MG63 (cell line): ENCODE data around the gene ART5. TPM values are rescaled to one million over a fixed set of nuclear protein-coding genes. Genes with fewer than 3 reads are reported as not detected.
"Not testable (repeated sequence)": the region's sequence is repeated elsewhere in the genome, so short reads cannot be mapped to it uniquely, and the experiment has no call there.

ENCODE experiments used
- DNase-seq: peaks from one replicate; pipeline ENCODE4 v3.0.0-alpha.2; 2020
- H3K27me3 ChIP-seq: fragments of 250-450 bp; sonication (Bioruptor Pico); 2 replicates; pipeline ENCODE4 v1.5.1; 2020; ENCODE audit warnings: mild to moderate bottlenecking, moderate library complexity
- H3K36me3 ChIP-seq: fragments of 250-450 bp; sonication (Bioruptor Pico); 2 replicates; pipeline ENCODE4 v1.5.1; 2020; ENCODE audit warnings: mild to moderate bottlenecking, moderate library complexity
- H3K4me3 ChIP-seq: fragments of 250-450 bp; sonication (Bioruptor Pico); 2 replicates; pipeline ENCODE4 v1.5.1; 2020; ENCODE audit warnings: mild to moderate bottlenecking, moderate library complexity
- H3K9me3 ChIP-seq: fragments of 250-450 bp; sonication (Bioruptor Pico); 2 replicates; pipeline ENCODE4 v1.5.1; 2020; ENCODE audit warnings: mild to moderate bottlenecking, moderate library complexity
- total RNA-seq: library from RNA; depleted of rRNA; stranded (reverse); fragments of >200 nt; shearing (Covaris generic); gene quantifications from 2 replicates; pipeline ENCODE4 v1.2.3, GENCODE V29; 2014; ENCODE audit warnings: low replicate concordance; rRNA removed

ART5 gene
- total RNA-seq, 1 experiment from 2014 or later = not detected

GRCh38 chr11:3610846-3611245, 30.9 kb downstream of the ART5 start:
- Histone ChIP-seq H3K4me3 (no peak overlapping the region), H3K36me3 (no peaks in the 10 kb centered on the region), H3K27me3 (no peaks in the 10 kb centered on the region), H3K9me3 (no peaks in the 10 kb centered on the region; the same call in 1 of the 2 replicates)
- DNase-seq = no peak

- no peaks in the 10 kb centered on the region for H3K36me3 ChIP-seq
- H3K4me3 ChIP-seq = no peak overlapping the region
- DNase-seq = no peak
- H3K9me3 ChIP-seq = no peaks in the 10 kb centered on the region; the same call in 1 of the 2 replicates
- no peaks in the 10 kb centered on the region for H3K27me3 ChIP-seq
Observed at GRCh38 chr11:3609416-3610265, 32.2 kb downstream of the ART5 start.

- H3K27me3 ChIP-seq = no peaks in the 10 kb centered on the region
Observed at GRCh38 chr11:3605771-3606203, 36.0 kb downstream of the ART5 start.

GRCh38 chr11:3605283-3605662, 36.5 kb downstream of the ART5 start:
- Histone ChIP-seq H3K4me3 (no peak overlapping the region), H3K9me3 (no peaks in the 10 kb centered on the region), H3K36me3 (no peaks in the 10 kb centered on the region), H3K27me3 (no peaks in the 10 kb centered on the region)
- DNase-seq = no peak

More at GRCh38 chr11:3605771-3606203, 36.0 kb downstream of the ART5 start:
- Histone ChIP-seq H3K36me3 (no peaks in the 10 kb centered on the region), H3K4me3 (no peak overlapping the region), H3K9me3 (no peaks in the 10 kb centered on the region)
- DNase-seq = no peak

GRCh38 chr11:3604167-3604566, 37.6 kb downstream of the ART5 start:
- H3K4me3 ChIP-seq = no peak overlapping the region
- no peaks in the 10 kb centered on the region for H3K27me3 ChIP-seq
- no peaks in the 10 kb centered on the region for H3K9me3 ChIP-seq
- no peak for DNase-seq
- no peaks in the 10 kb centered on the region for H3K36me3 ChIP-seq

- not testable (repeated sequence) for H3K27me3 ChIP-seq, DNase-seq, H3K4me3 ChIP-seq, H3K9me3 ChIP-seq, H3K36me3 ChIP-seq
Observed at GRCh38 chr11:3600201-3600600, 41.6 kb downstream of the ART5 start.

GRCh38 chr11:3597743-3598142, 44.0 kb downstream of the ART5 start:
- DNase-seq, H3K9me3 ChIP-seq, H3K27me3 ChIP-seq, H3K4me3 ChIP-seq, H3K36me3 ChIP-seq: not testable (repeated sequence)

GRCh38 chr11:3591326-3591725, 50.5 kb downstream of the ART5 start:
- H3K4me3 ChIP-seq, H3K36me3 ChIP-seq, H3K27me3 ChIP-seq, DNase-seq, H3K9me3 ChIP-seq: not testable (repeated sequence)

GRCh38 chr11:3590193-3590592, 51.6 kb downstream of the ART5 start:
- H3K9me3 ChIP-seq, DNase-seq, H3K36me3 ChIP-seq, H3K27me3 ChIP-seq, H3K4me3 ChIP-seq: not testable (repeated sequence)

GRCh38 chr11:3588776-3589175, 53.0 kb downstream of the ART5 start:
- not testable (repeated sequence) for H3K36me3 ChIP-seq, DNase-seq, H3K27me3 ChIP-seq, H3K4me3 ChIP-seq, H3K9me3 ChIP-seq

Other genes with a start within 250 kb of the ART5 start
- not detected in 2 replicates for gene ART1, start 3.1 kb upstream of the ART5 start, total RNA-seq
- gene CHRNA10, start 29.4 kb upstream of the ART5 start, total RNA-seq = 0.72 TPM in 1 of 2 replicates, not detected in the other
- gene NUP98, start 155.6 kb upstream of the ART5 start, total RNA-seq = 99.7 and 106 TPM in 2 replicates
- gene PGAP2, start 166.6 kb upstream of the ART5 start, total RNA-seq = 8.1 and 8.9 TPM in 2 replicates
- 13.0 and 23.7 TPM in 2 replicates for gene RHOG, start 199.0 kb upstream of the ART5 start, total RNA-seq
- gene STIM1, start 213.7 kb upstream of the ART5 start, total RNA-seq = 13.4 and 16.5 TPM in 2 replicates